Duodenal mucosa (tissue), 2 donors: ENCODE data around the gene SUPT5H.

Source experiments
- H3K27ac ChIP-seq: one replicate; pipeline ENCODE4 v1.7.0; 2013; ENCODE audit warnings: low read depth, low read length
- H3K27me3 ChIP-seq, 2 donors: one replicate each; pipeline ENCODE4 v1.7.0; 2013; ENCODE audit warnings: low read length in 2 of 2, control low read depth in 1 of 2; ENCODE audit not compliant: insufficient read depth in 2 of 2, control insufficient read depth in 1 of 2
- H3K36me3 ChIP-seq, 2 donors: one replicate each; pipeline ENCODE4 v1.7.0; 2013; ENCODE audit warnings: low read length in 2 of 2, control low read depth in 1 of 2; ENCODE audit not compliant: insufficient read depth in 2 of 2, control insufficient read depth in 1 of 2
- H3K4me1 ChIP-seq, 2 donors: one replicate each; pipeline ENCODE4 v1.7.0; 2013; ENCODE audit warnings: low read length in 2 of 2, control low read depth in 1 of 2; ENCODE audit not compliant: insufficient read depth in 2 of 2, control insufficient read depth in 1 of 2
- H3K4me3 ChIP-seq, 2 donors: one replicate each; pipeline ENCODE4 v1.7.0; 2013; ENCODE audit warnings: low read length in 2 of 2, low read depth in 1 of 2
- H3K9ac ChIP-seq, 2 donors: one replicate each; pipeline ENCODE4 v1.7.0; 2013; ENCODE audit warnings: low read length in 2 of 2, low read depth in 1 of 2
- H3K9me3 ChIP-seq, 2 donors: one replicate each; pipeline ENCODE4 v1.7.0; 2013; ENCODE audit warnings: low read length in 2 of 2, control low read depth in 1 of 2; ENCODE audit not compliant: control insufficient read depth in 1 of 2

The SUPT5H gene

DNA sequence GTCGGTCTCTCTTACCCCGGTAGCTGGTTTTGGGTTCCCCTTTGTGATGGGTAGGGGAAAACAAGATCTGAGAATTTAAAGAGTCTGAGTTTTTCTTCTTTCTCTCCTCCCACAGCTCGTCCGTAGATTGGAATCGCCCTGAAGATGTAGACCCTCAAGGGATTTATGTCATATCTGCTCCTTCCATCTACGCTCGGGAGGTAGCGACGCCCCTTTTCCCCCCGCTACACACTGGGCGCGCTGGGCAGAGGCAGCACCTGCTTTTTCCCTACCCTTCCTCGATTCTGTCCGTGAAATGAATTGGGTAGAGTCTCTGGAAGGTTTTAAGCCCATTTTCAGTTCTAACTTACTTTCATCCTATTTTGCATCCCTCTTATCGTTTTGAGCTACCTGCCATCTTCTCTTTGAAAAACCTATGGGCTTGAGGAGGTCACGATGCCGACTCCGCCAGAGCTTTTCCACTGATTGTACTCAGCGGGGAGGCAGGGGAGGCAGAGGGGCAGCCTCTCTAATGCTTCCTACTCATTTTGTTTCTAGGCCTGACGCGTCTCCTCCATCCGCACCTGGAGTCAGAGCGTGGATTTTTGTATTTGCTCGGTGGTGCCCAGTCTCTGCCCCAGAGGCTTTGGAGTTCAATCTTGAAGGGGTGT lies 62.5 kb downstream of the SUPT5H start:
- Histone ChIP-seq H3K4me3 (peak overlapping the region in 1 of 2 donors; percentile 53), H3K36me3 (no peaks in the 10 kb centered on the region), H3K9ac (no peak overlapping the region), H3K9me3 (no peaks in the 10 kb centered on the region), H3K27me3 (peaks cover 34 to 35% of the 10 kb centered on the region in 2 donors), H3K27ac (no peak overlapping the region), H3K4me1 (peaks cover 3 to 4% of the 10 kb centered on the region in 2 donors)

DNA sequence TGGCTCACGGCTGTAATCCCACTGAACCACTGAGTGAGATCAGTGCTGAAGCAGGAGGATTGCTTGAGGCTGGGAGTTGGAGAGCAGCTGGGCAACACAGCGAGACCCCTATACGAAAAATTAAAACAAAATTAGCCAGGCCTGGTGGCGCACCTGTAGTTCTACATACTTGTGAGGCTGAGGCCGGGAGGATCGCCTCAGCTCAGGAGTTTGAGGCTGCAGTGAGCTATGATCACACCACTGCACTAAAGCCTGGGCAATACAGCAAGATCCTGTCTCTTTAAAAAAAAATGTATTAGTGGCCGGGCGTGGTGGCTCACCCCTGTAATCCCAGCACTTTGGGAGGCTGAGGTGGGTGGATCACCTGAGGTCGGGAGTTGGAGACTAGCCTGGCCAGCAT lies 63.2 kb downstream of the SUPT5H start:
- Histone ChIP-seq H3K9me3 (no peaks in the 10 kb centered on the region), H3K36me3 (no peaks in the 10 kb centered on the region), H3K27me3 (peaks cover 35 to 40% of the 10 kb centered on the region in 2 donors), H3K4me1 (peaks cover 3 to 4% of the 10 kb centered on the region in 2 donors), H3K4me3 (no peak overlapping the region), H3K9ac (no peak overlapping the region), H3K27ac (no peak overlapping the region)

DNA sequence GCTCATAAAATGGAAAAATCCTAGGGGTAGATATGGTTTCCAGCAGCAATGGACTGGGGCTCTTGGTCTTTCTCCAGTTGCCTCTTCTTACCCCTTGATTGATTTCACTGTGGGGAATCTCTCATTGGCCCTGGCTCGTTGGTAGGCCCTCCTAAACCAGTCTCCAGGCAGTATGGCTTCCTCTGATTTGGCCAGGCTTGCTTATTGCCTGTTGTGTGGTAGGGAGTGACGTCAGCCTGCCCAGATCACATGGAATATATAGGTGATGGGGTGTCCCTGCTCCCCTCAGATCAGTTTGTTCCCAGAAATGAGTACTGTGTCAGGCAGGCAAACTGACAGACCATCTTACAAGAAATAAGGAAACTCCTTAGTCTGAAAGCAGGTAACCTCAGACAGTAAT lies 63.9 kb downstream of the SUPT5H start:
- Histone ChIP-seq H3K4me1 (peaks cover 3 to 4% of the 10 kb centered on the region in 2 donors), H3K36me3 (no peaks in the 10 kb centered on the region), H3K27me3 (peaks cover 33 to 40% of the 10 kb centered on the region in 2 donors), H3K27ac (no peak overlapping the region), H3K4me3 (no peak overlapping the region), H3K9me3 (no peaks in the 10 kb centered on the region), H3K9ac (no peak overlapping the region)

DNA sequence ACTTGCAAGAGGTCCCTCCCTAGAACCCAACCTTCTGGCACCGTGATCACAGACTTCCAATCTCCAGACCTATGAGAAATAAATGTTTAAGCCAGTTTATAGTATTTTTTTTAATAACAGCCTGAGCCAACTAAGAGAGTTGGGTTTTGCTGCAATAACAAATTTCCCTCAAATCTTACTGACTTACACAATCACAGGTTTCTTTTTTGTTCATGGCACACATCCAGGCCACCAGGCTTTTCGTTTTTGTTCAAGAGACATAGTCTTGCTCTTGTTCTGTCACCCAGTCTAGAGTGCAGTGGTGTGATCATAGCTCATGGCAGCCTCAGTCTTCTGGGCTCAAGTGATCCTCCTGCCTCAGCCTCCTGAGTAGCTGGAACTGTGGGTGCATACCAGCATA lies 67.6 kb downstream of the SUPT5H start:
- H3K4me3 ChIP-seq: no peak overlapping the region
- no peaks in the 10 kb centered on the region for H3K9me3 ChIP-seq
- H3K9ac ChIP-seq: no peak overlapping the region
- H3K36me3 ChIP-seq: no peaks in the 10 kb centered on the region
- peaks cover 42 to 47% of the 10 kb centered on the region in 2 donors for H3K27me3 ChIP-seq
- H3K27ac ChIP-seq: no peak overlapping the region
- peaks cover 0 to 8% of the 10 kb centered on the region in 2 donors for H3K4me1 ChIP-seq

DNA sequence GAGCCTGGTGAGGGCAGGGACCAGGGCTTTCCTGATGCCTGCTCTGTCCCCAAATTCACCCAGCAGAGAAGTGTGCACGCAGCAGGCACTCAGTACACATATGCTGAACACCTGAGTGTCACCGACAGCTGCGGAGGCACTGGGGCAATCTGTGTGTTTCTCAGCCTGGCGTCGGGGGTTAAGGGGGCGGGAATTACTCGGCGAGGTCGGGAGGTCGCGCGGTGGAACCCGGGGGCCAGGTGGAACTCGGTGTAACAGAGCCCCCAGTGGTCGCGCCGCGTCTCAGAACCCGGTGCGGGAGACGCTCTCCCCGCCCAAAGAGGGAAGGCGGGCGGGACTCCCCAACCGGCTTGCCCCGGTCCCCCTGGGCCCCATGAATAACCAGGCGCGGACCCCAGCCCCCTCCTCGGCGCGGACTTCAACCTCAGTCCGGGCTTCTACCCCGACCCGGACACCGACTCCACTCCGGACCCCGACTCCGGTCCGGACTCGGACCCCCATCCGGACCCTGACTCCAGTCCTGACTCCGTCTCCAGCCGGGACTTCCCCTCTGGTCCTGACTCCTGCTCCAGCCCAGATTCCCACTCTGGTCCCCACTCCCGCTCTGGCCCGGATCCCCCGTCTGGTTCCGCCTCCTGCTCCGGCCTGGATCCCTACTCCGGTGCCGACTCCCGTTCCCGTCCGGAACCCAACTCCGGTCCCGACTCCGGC lies 69.6 kb downstream of the SUPT5H start, which contains the start of gene SELENOV:
Gene SELENOV (plus strand): TSS at position 300 of the 711 bp plus-strand sequence. CDS start 74 bp downstream, at position 374.
- Histone ChIP-seq H3K4me1 (peaks cover 0 to 8% of the 10 kb centered on the region in 2 donors), H3K36me3 (no peaks in the 10 kb centered on the region), H3K27me3 (peaks cover 33 to 44% of the 10 kb centered on the region in 2 donors), H3K4me3 (peak within 1 kb of the TSS; percentile 15 to 28), H3K9me3 (no peaks in the 10 kb centered on the region), H3K9ac (no peak within 1 kb of the TSS), H3K27ac (no peak within 1 kb of the TSS)

DNA sequence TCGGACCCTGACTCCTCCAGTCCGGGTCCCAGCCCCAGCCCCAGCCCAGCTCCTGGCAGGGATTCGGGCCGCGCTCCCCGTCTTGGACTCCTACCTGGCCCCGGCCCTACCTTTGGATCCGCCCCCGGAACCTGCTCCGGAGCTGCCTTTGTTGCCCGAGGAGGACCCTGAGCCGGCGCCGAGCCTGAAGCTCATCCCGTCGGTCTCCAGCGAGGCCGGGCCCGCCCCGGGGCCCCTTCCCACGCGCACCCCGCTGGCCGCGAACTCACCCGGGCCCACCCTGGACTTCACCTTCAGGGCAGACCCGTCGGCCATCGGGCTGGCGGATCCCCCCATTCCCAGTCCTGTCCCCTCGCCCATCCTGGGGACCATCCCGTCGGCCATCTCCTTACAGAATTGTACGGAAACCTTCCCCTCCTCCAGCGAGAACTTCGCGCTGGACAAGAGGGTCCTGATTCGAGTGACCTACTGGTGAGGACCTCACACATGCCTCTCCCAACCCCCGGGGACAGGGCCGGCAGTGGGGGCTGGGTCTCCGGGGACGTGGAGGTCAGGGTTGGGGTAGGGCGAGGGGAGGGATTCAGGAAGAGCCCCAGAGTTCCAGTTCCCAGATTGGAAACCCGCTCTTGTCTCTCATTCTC lies 70.3 kb downstream of the SUPT5H start:
- Histone ChIP-seq H3K9me3 (no peaks in the 10 kb centered on the region), H3K27me3 (peaks cover 33 to 44% of the 10 kb centered on the region in 2 donors), H3K27ac (no peak overlapping the region), H3K4me3 (peak overlapping the region; percentile 15 to 28), H3K36me3 (no peaks in the 10 kb centered on the region), H3K4me1 (peaks cover 0 to 8% of the 10 kb centered on the region in 2 donors), H3K9ac (no peak overlapping the region)

DNA sequence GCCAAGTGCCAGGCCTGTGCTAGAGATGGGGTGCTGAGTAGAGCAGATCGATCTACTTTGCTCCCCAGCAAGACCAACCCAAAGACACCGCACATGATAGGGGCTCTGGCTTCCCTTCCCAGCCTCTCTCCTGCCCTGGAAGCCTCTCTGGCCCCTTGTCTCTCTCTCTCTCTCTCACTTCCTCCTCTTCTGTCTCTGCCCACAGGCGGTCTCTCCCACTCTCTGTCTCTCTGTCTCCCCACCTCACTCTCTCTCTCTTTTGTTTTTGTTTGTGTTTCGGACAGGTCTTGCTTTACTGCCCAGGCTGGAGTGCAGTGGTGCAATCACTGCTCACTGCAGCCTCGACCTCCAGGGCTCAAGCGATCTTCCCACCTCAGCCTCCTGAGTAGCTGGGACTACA lies 70.9 kb downstream of the SUPT5H start:
- Histone ChIP-seq H3K4me1 (peaks cover 0 to 8% of the 10 kb centered on the region in 2 donors), H3K27me3 (peaks cover 33 to 44% of the 10 kb centered on the region in 2 donors), H3K4me3 (no peak overlapping the region), H3K27ac (no peak overlapping the region), H3K36me3 (no peaks in the 10 kb centered on the region), H3K9ac (no peak overlapping the region), H3K9me3 (no peaks in the 10 kb centered on the region)

DNA sequence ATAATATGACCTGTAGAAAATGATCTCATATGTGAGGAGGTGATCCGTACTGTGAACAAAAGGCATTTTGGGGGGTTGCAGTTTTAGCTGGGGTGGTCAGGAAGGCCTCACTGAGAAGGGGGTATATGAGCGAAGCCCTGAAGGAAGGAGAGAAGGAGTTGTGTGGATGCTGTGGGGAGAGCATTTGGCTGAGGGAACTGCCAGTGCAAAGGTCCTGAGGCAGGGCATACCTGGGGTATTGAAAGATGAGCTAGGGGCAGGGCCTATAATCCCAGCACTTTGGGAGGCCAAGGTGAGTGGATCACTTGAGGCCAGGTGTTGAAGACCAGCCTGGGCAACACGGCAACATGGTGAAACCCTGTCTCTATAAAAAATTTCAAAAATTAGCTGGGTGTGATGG lies 72.0 kb downstream of the SUPT5H start:
- Histone ChIP-seq H3K4me1 (peaks cover 0 to 8% of the 10 kb centered on the region in 2 donors), H3K9ac (no peak overlapping the region), H3K27ac (no peak overlapping the region), H3K4me3 (no peak overlapping the region), H3K9me3 (no peaks in the 10 kb centered on the region), H3K36me3 (no peaks in the 10 kb centered on the region), H3K27me3 (peaks cover 33 to 44% of the 10 kb centered on the region in 2 donors)

DNA sequence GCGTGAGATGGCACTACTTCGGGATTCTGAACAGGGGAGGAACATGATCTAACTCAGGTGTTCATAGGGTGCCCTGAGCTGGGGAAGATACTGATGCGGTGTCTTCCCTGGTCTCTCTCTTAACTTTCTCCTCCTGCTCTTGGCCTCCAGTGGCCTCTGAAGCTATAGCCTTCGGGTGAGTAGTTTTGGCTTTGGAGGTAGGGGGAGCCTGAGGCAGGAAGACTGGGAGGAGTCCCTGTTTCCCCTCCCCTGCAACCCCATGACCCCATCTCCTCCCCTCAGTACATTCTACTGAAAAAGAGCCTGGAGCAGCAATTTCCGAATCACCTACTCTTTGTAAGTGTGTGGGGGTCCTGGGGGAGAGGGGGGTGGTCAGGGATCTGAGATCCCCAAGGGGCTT lies 73.1 kb downstream of the SUPT5H start:
- H3K36me3 ChIP-seq: no peaks in the 10 kb centered on the region
- no peak overlapping the region for H3K4me3 ChIP-seq

DNA sequence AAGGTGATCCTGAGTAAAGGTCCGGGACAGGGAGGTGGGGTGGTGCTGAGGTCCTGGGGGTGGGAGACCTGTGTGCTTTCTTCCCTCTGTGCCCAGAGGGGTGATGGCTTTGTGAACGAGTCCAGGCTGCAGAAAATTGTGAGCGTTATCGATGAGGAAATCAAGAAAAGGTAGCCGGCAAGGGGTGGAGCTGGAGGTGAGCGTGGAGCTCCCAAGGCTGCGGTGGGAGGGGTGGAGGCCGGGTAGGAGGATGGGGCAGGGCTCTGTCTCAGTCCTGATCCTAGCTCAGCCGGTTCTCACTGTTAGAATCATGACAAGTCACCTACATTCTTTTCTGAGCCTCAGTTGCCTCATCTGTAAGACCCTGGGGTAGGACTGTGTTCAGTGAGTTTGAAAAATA lies 73.6 kb downstream of the SUPT5H start:
- H3K9ac ChIP-seq: no peak overlapping the region
- H3K9me3 ChIP-seq: no peaks in the 10 kb centered on the region
- peaks cover 32 to 34% of the 10 kb centered on the region in 2 donors for H3K27me3 ChIP-seq
- H3K4me3 ChIP-seq: no peak overlapping the region
- H3K4me1 ChIP-seq: peaks cover 0 to 8% of the 10 kb centered on the region in 2 donors
- H3K36me3 ChIP-seq: no peaks in the 10 kb centered on the region
- H3K27ac ChIP-seq: no peak overlapping the region

More for the DNA sequence above, 73.1 kb downstream of the SUPT5H start:
- Histone ChIP-seq H3K4me1 (peaks cover 0 to 8% of the 10 kb centered on the region in 2 donors), H3K9me3 (no peaks in the 10 kb centered on the region), H3K27me3 (peaks cover 33 to 39% of the 10 kb centered on the region in 2 donors), H3K27ac (no peak overlapping the region), H3K9ac (no peak overlapping the region)
